IPS-NIHi7 (cell line): ENCODE data around the gene AP1G2.

Source experiments
- DNase-seq: peaks from one replicate; pipeline ENCODE4 v3.0.0; 2012; ENCODE audit warnings: mixed read lengths; ENCODE audit errors: extremely low spot score

AP1G2 gene

GRCh38 chr14:23518709-23519108, 48.9 kb downstream of the AP1G2 start:
- no peak for DNase-seq

GRCh38 chr14:23517650-23518326, 49.8 kb downstream of the AP1G2 start:
- no peak for DNase-seq

- DNase-seq, result no peak
Observed at GRCh38 chr14:23514644-23514957, 53.0 kb downstream of the AP1G2 start.

- DNase-seq, result no peak
Observed at GRCh38 chr14:23513818-23514643, 53.6 kb downstream of the AP1G2 start.

- DNase-seq, result no peak
Observed at GRCh38 chr14:23513005-23513817, 54.4 kb downstream of the AP1G2 start.

GRCh38 chr14:23512156-23512555, 55.4 kb downstream of the AP1G2 start:
- DNase-seq, result no peak
